SK-N-SH treated with all-trans-retinoic acid at 6 μM for 48 hours (cell line): Measurements from ENCODE around the gene HEMK1.

Experiments
- ATAC-seq: fragments of 200-7000 bp; cut with Tn5 transposase; 3 replicates; pipeline ENCODE4 v1.9.1; 2020; ENCODE audit warnings: mild to moderate bottlenecking, moderate library complexity
- ARNTL ChIP-seq: fragments of 450-650 bp; formaldehyde crosslinking; IDR thresholded peaks from 2 replicates; pipeline ENCODE4 v1.5.0; 2020; ENCODE audit warnings: low read depth, mild to moderate bottlenecking, moderate library complexity, borderline replicate concordance
- BACH2 ChIP-seq: fragments of 250-450 bp; sonication (Bioruptor Pico); IDR thresholded peaks from 2 replicates; pipeline ENCODE4 v1.9.0; 2021; ENCODE audit warnings: mild to moderate bottlenecking, borderline replicate concordance
- CREB5 ChIP-seq: fragments of 250-450 bp; sonication (Bioruptor Pico); IDR thresholded peaks from 2 replicates; pipeline ENCODE4 v1.5.1; 2020; ENCODE audit warnings: low read depth, mild to moderate bottlenecking, moderate library complexity
- CSDC2 ChIP-seq: fragments of 250-450 bp; sonication (Bioruptor Pico); IDR thresholded peaks from 2 replicates; pipeline ENCODE4 v1.5.0; 2020; ENCODE audit warnings: mild to moderate bottlenecking, moderate library complexity
- CSRNP3 ChIP-seq: fragments of 250-450 bp; sonication (Bioruptor Pico); IDR thresholded peaks from 2 replicates; pipeline ENCODE4 v1.5.1; 2021; ENCODE audit warnings: mild to moderate bottlenecking, moderate library complexity
- GLIS3 ChIP-seq: fragments of 250-450 bp; sonication (Bioruptor Pico); IDR thresholded peaks from 2 replicates; pipeline ENCODE4 v1.5.0; 2020; ENCODE audit warnings: mild to moderate bottlenecking, moderate library complexity
- ISL1 ChIP-seq: fragments of 250-450 bp; sonication (Bioruptor Pico); IDR thresholded peaks from 2 replicates; pipeline ENCODE4 v2.1.2; 2022; ENCODE audit warnings: mild to moderate bottlenecking, moderate library complexity
- PATZ1 ChIP-seq: fragments of 250-450 bp; sonication (Bioruptor Pico); IDR thresholded peaks from 2 replicates; pipeline ENCODE4 v1.8.0; 2020; ENCODE audit warnings: mild to moderate bottlenecking, moderate library complexity, borderline replicate concordance
- POU6F1 ChIP-seq: fragments of 250-450 bp; sonication (Bioruptor Pico); IDR thresholded peaks from 2 replicates; pipeline ENCODE4 v1.8.0; 2021; ENCODE audit warnings: low read depth, mild to moderate bottlenecking, moderate library complexity, borderline replicate concordance
- RARB ChIP-seq: fragments of 250-450 bp; sonication (Bioruptor Pico); IDR thresholded peaks from 2 replicates; pipeline ENCODE4 v1.8.0; 2021; ENCODE audit warnings: mild to moderate bottlenecking, moderate library complexity
- SNAI2 ChIP-seq: fragments of 250-450 bp; sonication (Bioruptor Pico); IDR thresholded peaks from 2 replicates; pipeline ENCODE4 v1.5.0; 2020; ENCODE audit warnings: mild to moderate bottlenecking, moderate library complexity
- TCF4 ChIP-seq: fragments of 250-450 bp; sonication (Bioruptor Pico); IDR thresholded peaks from 2 replicates; pipeline ENCODE4 v1.8.0; 2021; ENCODE audit warnings: mild to moderate bottlenecking, moderate library complexity, borderline replicate concordance
- TOX ChIP-seq: fragments of 250-450 bp; sonication (Bioruptor Pico); IDR thresholded peaks from 2 replicates; pipeline ENCODE4 v1.8.0; 2021; ENCODE audit warnings: mild to moderate bottlenecking, moderate library complexity, borderline replicate concordance
- TSHZ2 ChIP-seq: fragments of 250-450 bp; sonication (Bioruptor Pico); IDR thresholded peaks from 2 replicates; pipeline ENCODE4 v1.5.0; 2020; ENCODE audit warnings: mild to moderate bottlenecking, moderate library complexity
- ZFP3 ChIP-seq: fragments of 250-450 bp; sonication (Bioruptor Pico); IDR thresholded peaks from 2 replicates; pipeline ENCODE4 v1.5.0; 2020; ENCODE audit warnings: mild to moderate bottlenecking, moderate library complexity
- ZFP30 ChIP-seq: fragments of 450-650 bp; formaldehyde crosslinking; IDR thresholded peaks from 2 replicates; pipeline ENCODE4 v1.5.0; 2022; ENCODE audit warnings: mild to moderate bottlenecking, moderate library complexity
- ZNF565 ChIP-seq: fragments of 450-650 bp; formaldehyde crosslinking; conservative IDR thresholded peaks from 2 replicates; pipeline ENCODE4 v1.5.0; 2020; ENCODE audit warnings: low read depth, mild to moderate bottlenecking, moderate library complexity
- ZNF70 ChIP-seq: fragments of 450-650 bp; formaldehyde crosslinking; IDR thresholded peaks from 2 replicates; pipeline ENCODE4 v1.5.0; 2020; ENCODE audit warnings: mild to moderate bottlenecking, moderate library complexity
- ZNF8 ChIP-seq: fragments of 450-650 bp; formaldehyde crosslinking; IDR thresholded peaks from 2 replicates; pipeline ENCODE4 v1.5.0; 2020; ENCODE audit warnings: mild to moderate bottlenecking, moderate library complexity

The HEMK1 gene

GRCh38 chr3:50625231-50626182 is 56.2 kb downstream of the HEMK1 start:
- ATAC-seq = no peak
- TF ChIP-seq ZFP3 (CRISPR knock-in tag) = no peak
- TF ChIP-seq GLIS3 (CRISPR knock-in tag) = no peak
- no peak for TF ChIP-seq CSRNP3 (CRISPR knock-in tag)
- TF ChIP-seq TOX (CRISPR knock-in tag) = no peak
- TF ChIP-seq ISL1 (CRISPR knock-in tag) = no peak
- TF ChIP-seq SNAI2 = no peak
- no peak for TF ChIP-seq ZNF565 (CRISPR knock-in tag)
- no peak for TF ChIP-seq TCF4
- no peak for TF ChIP-seq PATZ1 (CRISPR knock-in tag)
- TF ChIP-seq POU6F1 (CRISPR knock-in tag) = no peak
- no peak for TF ChIP-seq RARB
- no peak for TF ChIP-seq ZNF8 (CRISPR knock-in tag)

- TF ChIP-seq ZFP3 (CRISPR knock-in tag) (no peak), ISL1 (CRISPR knock-in tag) (no peak), CSDC2 (CRISPR knock-in tag) (no peak), RARB (no peak), ZFP30 (no peak), ZNF70 (CRISPR knock-in tag) (no peak), TCF4 (no peak), CSRNP3 (CRISPR knock-in tag) (no peak), BACH2 (CRISPR knock-in tag) (no peak), CREB5 (no peak), ARNTL (no peak), TSHZ2 (no peak)
Observed at GRCh38 chr3:50626401-50626800, 57.1 kb downstream of the HEMK1 start.

More at GRCh38 chr3:50626401-50626800, 57.1 kb downstream of the HEMK1 start:
- ATAC-seq = no peak
